Measurements from ENCODE around the gene ASCL5. TPM values are rescaled to one million over a fixed set of nuclear protein-coding genes. Genes with fewer than 3 reads are reported as not detected.

Gene ASCL5
- total and polyA plus RNA-seq, 9 of the 15 experiments (the other 6 are each of a cell fraction or from before 2014, with no cell fraction given): 0.09 TPM; not detected in 8

- TF ChIP-seq ZNF512 (tag; IDR thresholded peaks at IDR 0.05) (no peak), HES1 (IDR thresholded peaks at IDR 0.05; ENCODE audit: low read depth) (no peak), MEIS2 (IDR thresholded peaks at IDR 0.05; ENCODE audit: partially characterized antibody) (no peak), KAT8 (IDR thresholded peaks at IDR 0.05; ENCODE audit: low read depth) (no peak), JUN (IDR thresholded peaks at IDR 0.05; ENCODE audit: borderline replicate concordance, low read depth, low read length) (no peak), JUN (CRISPR knock-in tag; IDR thresholded peaks at IDR 0.05; ENCODE audit: borderline replicate concordance) (peak; percentile 49; the same call in 1 of the 2 replicates), RBM22 (IDR thresholded peaks at IDR 0.05; ENCODE audit: low read depth, low read length, poor library complexity, severe bottlenecking) (no peak), LARP7 (IDR thresholded peaks at IDR 0.05) (no peak), ZNF408 (CRISPR knock-in tag; IDR thresholded peaks at IDR 0.05; ENCODE audit: low read depth) (no peak), NR4A1 (CRISPR knock-in tag; IDR thresholded peaks at IDR 0.05) (no peak), NR4A1 (tag; IDR thresholded peaks at IDR 0.05) (peak; percentile 62; the same call in 1 of the 2 replicates), HBP1 (CRISPR knock-in tag; IDR thresholded peaks at IDR 0.05) (no peak), ARID3B (CRISPR knock-in tag; IDR thresholded peaks at IDR 0.05; ENCODE audit: borderline replicate concordance) (no peak), ARNT (IDR thresholded peaks at IDR 0.05) (no peak), FOXM1 (IDR thresholded peaks at IDR 0.05; ENCODE audit: low read depth) (peak; percentile 89), FOXM1 (CRISPR knock-in tag; IDR thresholded peaks at IDR 0.05; ENCODE audit: low read depth) (0 out of 2 replicates have a peak, but pooled peaks have one; percentile 62), RFX1 (IDR thresholded peaks at IDR 0.05) (no peak), TFAM (CRISPR knock-in tag; conservative IDR thresholded peaks at IDR 0.05) (no peak), DACH1 (IDR thresholded peaks at IDR 0.05; ENCODE audit: partially characterized antibody) (no peak), ZNF311 (CRISPR knock-in tag; IDR thresholded peaks at IDR 0.05) (no peak), RBBP5 (IDR thresholded peaks at IDR 0.05; ENCODE audit: borderline replicate concordance, insufficient read depth, low read length, poor library complexity, severe bottlenecking) (no peak), CBX5 (IDR thresholded peaks at IDR 0.05; ENCODE audit: borderline replicate concordance, low read depth) (no peak), RNF2 (IDR thresholded peaks at IDR 0.05) (peak; percentile 81; the same call in 1 of the 2 replicates), MAX (CRISPR knock-in tag; IDR thresholded peaks at IDR 0.05) (peak; percentile 47)
Observed at GRCh38 chr1:201153474-201154388, 26.7 kb upstream of the ASCL5 start (continued).

Measured in K562 (cell line).